ENCODE measurements around the gene CES4A. TPM values are rescaled to one million over a fixed set of nuclear protein-coding genes. Genes with fewer than 3 reads are reported as not detected.

CES4A gene
- total and polyA plus RNA-seq, 9 of the 15 experiments (the other 6 are each of a cell fraction or from before 2014, with no cell fraction given): 0.09 to 0.13 (median 0.11) TPM; not detected in 6

- TF ChIP-seq ZHX1 (conservative IDR thresholded peaks at IDR 0.05; ENCODE audit: low read length): no peak
- no peak; the same call in 1 of the 2 replicates for TF ChIP-seq EGR1 (conservative IDR thresholded peaks at IDR 0.05)
- peak in 1 of 2 experiments; percentile 59; a peak in 2 of 4 replicates for TF ChIP-seq NRF1 (conservative IDR thresholded peaks at IDR 0.05 in 1 of 2, IDR thresholded peaks at IDR 0.05 in 1 of 2)
- no peak for TF ChIP-seq CHAMP1 (IDR thresholded peaks at IDR 0.05)
- TF ChIP-seq, protein P1, sequence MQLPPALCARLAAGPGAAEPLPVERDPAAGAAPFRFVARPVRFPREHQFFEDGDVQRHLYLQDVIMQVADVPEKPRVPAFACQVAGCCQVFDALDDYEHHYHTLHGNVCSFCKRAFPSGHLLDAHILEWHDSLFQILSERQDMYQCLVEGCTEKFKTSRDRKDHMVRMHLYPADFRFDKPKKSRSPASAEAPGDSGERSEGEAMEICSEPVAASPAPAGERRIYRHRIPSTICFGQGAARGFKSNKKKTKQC (CRISPR knock-in tag; IDR thresholded peaks at IDR 0.05): peak; percentile 62; the same call in 1 of the 2 replicates
- TF ChIP-seq ZNF232 (CRISPR knock-in tag; IDR thresholded peaks at IDR 0.05): no peak
- TF ChIP-seq ZNF785 (CRISPR knock-in tag; IDR thresholded peaks at IDR 0.05): no peak
- no peak for TF ChIP-seq SRF (CRISPR knock-in tag; IDR thresholded peaks at IDR 0.05)
- TF ChIP-seq IRF9 (tag; IDR thresholded peaks at IDR 0.05): no peak
- TF ChIP-seq, protein P2, sequence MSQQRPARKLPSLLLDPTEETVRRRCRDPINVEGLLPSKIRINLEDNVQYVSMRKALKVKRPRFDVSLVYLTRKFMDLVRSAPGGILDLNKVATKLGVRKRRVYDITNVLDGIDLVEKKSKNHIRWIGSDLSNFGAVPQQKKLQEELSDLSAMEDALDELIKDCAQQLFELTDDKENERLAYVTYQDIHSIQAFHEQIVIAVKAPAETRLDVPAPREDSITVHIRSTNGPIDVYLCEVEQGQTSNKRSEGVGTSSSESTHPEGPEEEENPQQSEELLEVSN (IDR thresholded peaks at IDR 0.05; ENCODE audit: borderline replicate concordance in 1 of 2, extremely low read depth in 1 of 2, insufficient read depth in 1 of 2, insufficient read length in 1 of 2, low read depth in 1 of 2, low read length in 1 of 2, poor library complexity in 1 of 2, severe bottlenecking in 1 of 2): peak; percentile 28 to 78
- peak; percentile 64 for TF ChIP-seq ARID4B (CRISPR knock-in tag; IDR thresholded peaks at IDR 0.05)
- no peak for TF ChIP-seq XRCC5 (IDR thresholded peaks at IDR 0.05; ENCODE audit: low read depth, low read length)
Observed at GRCh38 chr16:67029254-67030096, 41.1 kb downstream of the CES4A start (continued).

All from K562 (cell line).